ENCODE measurements around the gene BBS7.

BBS7 gene, protein sequence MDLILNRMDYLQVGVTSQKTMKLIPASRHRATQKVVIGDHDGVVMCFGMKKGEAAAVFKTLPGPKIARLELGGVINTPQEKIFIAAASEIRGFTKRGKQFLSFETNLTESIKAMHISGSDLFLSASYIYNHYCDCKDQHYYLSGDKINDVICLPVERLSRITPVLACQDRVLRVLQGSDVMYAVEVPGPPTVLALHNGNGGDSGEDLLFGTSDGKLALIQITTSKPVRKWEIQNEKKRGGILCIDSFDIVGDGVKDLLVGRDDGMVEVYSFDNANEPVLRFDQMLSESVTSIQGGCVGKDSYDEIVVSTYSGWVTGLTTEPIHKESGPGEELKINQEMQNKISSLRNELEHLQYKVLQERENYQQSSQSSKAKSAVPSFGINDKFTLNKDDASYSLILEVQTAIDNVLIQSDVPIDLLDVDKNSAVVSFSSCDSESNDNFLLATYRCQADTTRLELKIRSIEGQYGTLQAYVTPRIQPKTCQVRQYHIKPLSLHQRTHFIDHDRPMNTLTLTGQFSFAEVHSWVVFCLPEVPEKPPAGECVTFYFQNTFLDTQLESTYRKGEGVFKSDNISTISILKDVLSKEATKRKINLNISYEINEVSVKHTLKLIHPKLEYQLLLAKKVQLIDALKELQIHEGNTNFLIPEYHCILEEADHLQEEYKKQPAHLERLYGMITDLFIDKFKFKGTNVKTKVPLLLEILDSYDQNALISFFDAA
- long read RNA-seq, transcript BBS7-202 (4 exons, 725 nt), result minor isoform, 6 of 90 reads
- long read RNA-seq, transcript BBS7-204 (18 exons, 2,570 nt), result minor isoform, 19 of 90 reads
- long read RNA-seq, transcript BBS7-201 (19 exons, 3,752 nt), result major isoform, 25 of 90 reads
- long read RNA-seq, partial matches to known transcripts, result 22 of 90 reads
- long read RNA-seq, other reads (novel, unspliced or antisense), result 18 of 90 reads

DNA sequence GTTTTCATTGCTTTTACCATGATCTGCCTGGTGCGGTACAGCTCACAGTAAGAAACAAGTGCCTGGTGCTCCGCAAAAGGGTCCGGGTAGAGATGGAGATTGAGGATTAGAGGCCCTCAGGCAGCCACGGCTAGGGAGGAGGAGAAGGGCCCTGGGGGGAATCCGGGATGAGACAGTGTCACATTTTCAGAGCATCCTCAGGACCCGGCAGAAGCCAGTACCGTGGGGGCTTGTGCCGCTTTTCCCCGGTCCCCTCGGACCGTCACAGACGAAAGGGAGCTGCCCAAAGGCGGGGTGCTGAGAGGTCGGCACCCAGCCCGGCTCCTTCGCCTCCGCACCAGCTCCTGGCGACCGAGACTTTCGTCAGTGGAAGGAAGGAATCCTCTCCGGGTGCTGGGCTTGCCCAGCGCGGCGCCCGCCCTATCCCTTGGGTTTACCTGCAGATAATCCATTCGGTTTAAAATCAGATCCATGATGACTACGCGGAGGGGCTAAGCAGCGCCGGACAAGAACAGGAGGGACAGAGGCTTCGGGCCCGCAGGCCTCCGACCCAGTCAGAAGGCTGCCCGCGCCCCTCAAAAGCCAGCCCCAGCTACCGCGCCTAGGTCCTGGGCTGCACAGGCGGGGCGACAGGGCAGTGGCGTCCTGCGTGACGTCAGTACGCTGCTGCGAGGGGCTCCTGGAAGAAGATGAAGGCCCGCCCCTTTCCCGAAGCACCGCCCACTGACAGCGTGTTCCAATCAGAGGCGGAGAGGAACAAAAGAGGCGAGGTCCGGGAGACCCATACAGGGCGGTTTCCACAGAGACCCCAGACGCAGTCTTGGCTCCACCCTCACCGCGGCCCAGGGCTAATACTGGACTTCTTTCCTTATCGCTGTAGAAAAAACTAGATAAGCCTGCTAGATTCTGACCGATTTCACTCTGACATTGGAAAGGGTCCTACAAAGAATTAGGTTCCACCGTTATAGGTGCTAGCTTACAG lies at the start of gene BBS7:
BBS7 (minus strand) TSS at position 634 of the 982 bp plus-strand sequence; CDS start at position 473, 161 bp downstream.
- Histone ChIP-seq H3K4me3 (replicated peaks; ENCODE audit: insufficient read depth, low read length) (peak within 1 kb of the TSS; percentile 75), H3K27me3 (ENCODE audit: insufficient read depth, poor library complexity, severe bottlenecking) (no peaks in the 10 kb centered on the region)
- no peak for TF ChIP-seq GABPA (IDR thresholded peaks at IDR 0.05; ENCODE audit: low read depth)
- TF ChIP-seq, protein P1, sequence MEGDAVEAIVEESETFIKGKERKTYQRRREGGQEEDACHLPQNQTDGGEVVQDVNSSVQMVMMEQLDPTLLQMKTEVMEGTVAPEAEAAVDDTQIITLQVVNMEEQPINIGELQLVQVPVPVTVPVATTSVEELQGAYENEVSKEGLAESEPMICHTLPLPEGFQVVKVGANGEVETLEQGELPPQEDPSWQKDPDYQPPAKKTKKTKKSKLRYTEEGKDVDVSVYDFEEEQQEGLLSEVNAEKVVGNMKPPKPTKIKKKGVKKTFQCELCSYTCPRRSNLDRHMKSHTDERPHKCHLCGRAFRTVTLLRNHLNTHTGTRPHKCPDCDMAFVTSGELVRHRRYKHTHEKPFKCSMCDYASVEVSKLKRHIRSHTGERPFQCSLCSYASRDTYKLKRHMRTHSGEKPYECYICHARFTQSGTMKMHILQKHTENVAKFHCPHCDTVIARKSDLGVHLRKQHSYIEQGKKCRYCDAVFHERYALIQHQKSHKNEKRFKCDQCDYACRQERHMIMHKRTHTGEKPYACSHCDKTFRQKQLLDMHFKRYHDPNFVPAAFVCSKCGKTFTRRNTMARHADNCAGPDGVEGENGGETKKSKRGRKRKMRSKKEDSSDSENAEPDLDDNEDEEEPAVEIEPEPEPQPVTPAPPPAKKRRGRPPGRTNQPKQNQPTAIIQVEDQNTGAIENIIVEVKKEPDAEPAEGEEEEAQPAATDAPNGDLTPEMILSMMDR (IDR thresholded peaks at IDR 0.05; ENCODE audit: insufficient read depth, low read length), result no peak
- peak; percentile 14; the same call in 1 of the 2 replicates for TF ChIP-seq SPI1 (IDR thresholded peaks at IDR 0.05; ENCODE audit: borderline replicate concordance, low read depth)
- TF ChIP-seq, protein P2, sequence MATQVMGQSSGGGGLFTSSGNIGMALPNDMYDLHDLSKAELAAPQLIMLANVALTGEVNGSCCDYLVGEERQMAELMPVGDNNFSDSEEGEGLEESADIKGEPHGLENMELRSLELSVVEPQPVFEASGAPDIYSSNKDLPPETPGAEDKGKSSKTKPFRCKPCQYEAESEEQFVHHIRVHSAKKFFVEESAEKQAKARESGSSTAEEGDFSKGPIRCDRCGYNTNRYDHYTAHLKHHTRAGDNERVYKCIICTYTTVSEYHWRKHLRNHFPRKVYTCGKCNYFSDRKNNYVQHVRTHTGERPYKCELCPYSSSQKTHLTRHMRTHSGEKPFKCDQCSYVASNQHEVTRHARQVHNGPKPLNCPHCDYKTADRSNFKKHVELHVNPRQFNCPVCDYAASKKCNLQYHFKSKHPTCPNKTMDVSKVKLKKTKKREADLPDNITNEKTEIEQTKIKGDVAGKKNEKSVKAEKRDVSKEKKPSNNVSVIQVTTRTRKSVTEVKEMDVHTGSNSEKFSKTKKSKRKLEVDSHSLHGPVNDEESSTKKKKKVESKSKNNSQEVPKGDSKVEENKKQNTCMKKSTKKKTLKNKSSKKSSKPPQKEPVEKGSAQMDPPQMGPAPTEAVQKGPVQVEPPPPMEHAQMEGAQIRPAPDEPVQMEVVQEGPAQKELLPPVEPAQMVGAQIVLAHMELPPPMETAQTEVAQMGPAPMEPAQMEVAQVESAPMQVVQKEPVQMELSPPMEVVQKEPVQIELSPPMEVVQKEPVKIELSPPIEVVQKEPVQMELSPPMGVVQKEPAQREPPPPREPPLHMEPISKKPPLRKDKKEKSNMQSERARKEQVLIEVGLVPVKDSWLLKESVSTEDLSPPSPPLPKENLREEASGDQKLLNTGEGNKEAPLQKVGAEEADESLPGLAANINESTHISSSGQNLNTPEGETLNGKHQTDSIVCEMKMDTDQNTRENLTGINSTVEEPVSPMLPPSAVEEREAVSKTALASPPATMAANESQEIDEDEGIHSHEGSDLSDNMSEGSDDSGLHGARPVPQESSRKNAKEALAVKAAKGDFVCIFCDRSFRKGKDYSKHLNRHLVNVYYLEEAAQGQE (IDR thresholded peaks at IDR 0.05; ENCODE audit: insufficient replicate concordance, low read depth), result peak; percentile 60

DNA sequence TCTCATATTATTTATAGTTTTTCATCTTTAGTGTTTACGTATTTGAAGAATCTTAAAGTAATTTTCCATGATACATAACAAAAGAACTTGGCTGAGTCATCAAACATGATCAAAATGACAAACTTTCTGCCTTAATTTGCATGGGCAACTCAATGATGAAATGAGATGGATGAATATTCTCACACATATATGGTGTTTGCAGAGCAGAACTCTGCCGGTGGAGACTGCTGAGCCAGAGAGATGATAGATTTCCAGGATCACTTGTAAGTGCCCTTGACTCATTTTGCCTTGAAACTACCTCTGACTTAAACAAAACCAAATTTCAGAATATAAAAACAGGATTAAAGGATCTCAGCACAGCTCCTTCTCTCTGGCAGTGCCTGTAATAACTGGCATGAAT lies 43.4 kb upstream of the BBS7 start:
- TF ChIP-seq GABPA (IDR thresholded peaks at IDR 0.05; ENCODE audit: low read depth), result no peak
- TF ChIP-seq, protein P1 (IDR thresholded peaks at IDR 0.05; ENCODE audit: insufficient read depth, low read length), result no peak
- no peak for TF ChIP-seq POLR2AphosphoS5 (IDR thresholded peaks at IDR 0.05; ENCODE audit: low read depth)
- no peak for TF ChIP-seq SPI1 (IDR thresholded peaks at IDR 0.05; ENCODE audit: borderline replicate concordance, low read depth)
- TF ChIP-seq, protein P2 (IDR thresholded peaks at IDR 0.05; ENCODE audit: insufficient replicate concordance, low read depth), result no peak
- Histone ChIP-seq H3K27ac (replicated peaks) (no peak overlapping the region), H3K4me3 (replicated peaks; ENCODE audit: insufficient read depth, low read length) (no peak overlapping the region), H3K27me3 (ENCODE audit: insufficient read depth, poor library complexity, severe bottlenecking) (no peaks in the 10 kb centered on the region)
- no peak for DNase-seq (ENCODE audit: low read depth in 1 of 2, low spot score in 1 of 2)

More for the DNA sequence above, at the start of gene BBS7:
- H3K27ac ChIP-seq (replicated peaks), result peak within 1 kb of the TSS; percentile 55
- peak; percentile 77 to 98 for DNase-seq (ENCODE audit: low read depth in 1 of 2, low spot score in 1 of 2)

DNA sequence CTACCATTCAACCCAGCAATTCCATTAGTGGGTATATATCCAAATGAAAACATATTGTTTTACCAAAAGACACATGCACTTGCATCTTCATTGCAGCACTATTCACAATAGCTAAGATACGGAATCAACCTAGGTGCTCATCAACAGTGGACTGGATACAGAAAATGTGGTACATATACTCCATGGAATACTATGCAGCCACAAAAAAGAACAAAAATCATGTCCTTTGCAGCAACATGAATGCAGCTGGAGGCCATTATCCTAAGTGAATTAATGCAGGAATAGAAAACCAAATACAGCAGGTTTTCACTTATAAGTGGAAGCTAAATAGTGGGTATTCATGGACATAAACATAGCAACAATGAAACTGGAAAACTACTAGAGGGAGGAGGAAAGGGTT lies 38.1 kb upstream of the BBS7 start:
- no peak overlapping the region for H3K27ac ChIP-seq (replicated peaks)
- peaks cover 6% of the 10 kb centered on the region for H3K27me3 ChIP-seq (ENCODE audit: insufficient read depth, poor library complexity, severe bottlenecking)
- TF ChIP-seq, protein P1 (IDR thresholded peaks at IDR 0.05; ENCODE audit: insufficient read depth, low read length), result no peak
- no peak for TF ChIP-seq GABPA (IDR thresholded peaks at IDR 0.05; ENCODE audit: low read depth)
- TF ChIP-seq, protein P2 (IDR thresholded peaks at IDR 0.05; ENCODE audit: insufficient replicate concordance, low read depth), result no peak
- no peak for TF ChIP-seq POLR2AphosphoS5 (IDR thresholded peaks at IDR 0.05; ENCODE audit: low read depth)
- no peak for TF ChIP-seq SPI1 (IDR thresholded peaks at IDR 0.05; ENCODE audit: borderline replicate concordance, low read depth)
- no peak overlapping the region for H3K4me3 ChIP-seq (replicated peaks; ENCODE audit: insufficient read depth, low read length)
- DNase-seq (ENCODE audit: low read depth in 1 of 2, low spot score in 1 of 2), result no peak
